CD4-positive, alpha-beta T cell treated with Interleukin-12 subunit alpha and Interleukin-12 subunit beta, for 1 hour (primary cell): ENCODE measurements around the gene VPS13D.

Experiments
- DNase-seq: peaks from one replicate; pipeline ENCODE4 v3.0.0-alpha.2; 2020

Gene VPS13D

DNA sequence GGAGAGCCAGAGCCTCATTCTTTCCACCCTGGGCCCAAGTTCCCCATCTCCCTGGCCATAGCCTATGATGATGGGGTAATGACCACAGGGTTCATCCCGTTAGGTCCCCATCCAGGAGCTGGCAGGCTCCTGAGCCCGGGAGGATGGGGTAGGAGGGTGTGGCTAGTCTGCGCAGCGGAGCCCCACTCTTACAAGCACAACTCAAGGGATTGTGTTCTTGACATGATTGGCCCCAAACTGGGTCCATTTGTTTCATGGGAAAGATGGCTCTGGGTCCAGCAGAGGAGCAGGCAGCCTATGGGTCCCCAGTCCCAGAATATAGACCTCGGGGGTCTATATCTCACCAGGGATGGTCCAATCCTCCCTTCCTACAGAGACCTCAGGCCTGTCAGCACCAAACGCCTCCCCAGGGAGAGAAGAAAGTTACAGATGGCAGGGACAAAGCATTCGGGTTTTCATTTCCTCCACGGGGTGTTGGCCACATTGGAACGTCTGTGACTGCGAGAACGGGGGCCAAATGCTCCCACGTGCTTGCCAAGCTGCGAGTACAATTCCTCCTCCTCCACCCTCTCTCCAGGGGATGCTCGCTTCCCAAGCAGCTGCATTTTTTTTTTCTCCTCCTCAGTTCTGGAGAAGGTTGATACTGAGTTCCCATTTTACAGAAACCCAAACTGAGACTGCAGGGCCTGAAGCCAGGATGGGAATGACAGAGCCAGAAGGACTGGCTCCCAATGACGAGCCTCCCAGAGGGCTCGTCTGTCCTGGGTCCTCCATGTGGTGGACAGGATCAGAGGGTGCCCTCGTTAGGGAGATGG is 317.1 kb downstream of the VPS13D start:
- no peak for DNase-seq

GRCh38 chr1:12547586-12548225 is 317.9 kb downstream of the VPS13D start:
- no peak for DNase-seq

GRCh38 chr1:12548279-12548972 is 318.6 kb downstream of the VPS13D start:
- no peak for DNase-seq

DNA sequence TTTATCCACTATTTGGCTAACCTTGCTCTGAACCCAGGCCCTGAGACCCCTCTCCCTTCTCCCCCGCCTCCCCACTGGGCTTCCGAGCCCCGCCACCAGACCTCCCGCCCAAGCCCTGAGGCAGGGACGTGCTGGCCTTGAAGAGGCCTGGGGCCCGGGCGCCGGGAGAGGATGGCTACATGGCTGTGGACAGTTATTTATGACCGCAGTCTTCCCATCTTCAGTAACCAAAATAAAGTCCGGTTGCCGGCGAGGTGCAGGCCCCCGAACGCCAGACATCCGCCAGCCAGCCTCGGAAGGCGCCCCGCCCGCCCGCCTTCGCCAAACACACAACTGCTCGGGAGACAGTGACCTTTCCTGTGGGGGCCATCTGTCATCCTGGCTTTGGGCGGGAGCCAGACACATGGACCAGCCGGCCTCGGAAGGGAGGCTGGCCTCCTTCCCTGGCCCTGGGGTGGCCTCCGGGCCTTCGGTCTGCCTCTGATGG is 319.2 kb downstream of the VPS13D start:
- DNase-seq = no peak

DNA sequence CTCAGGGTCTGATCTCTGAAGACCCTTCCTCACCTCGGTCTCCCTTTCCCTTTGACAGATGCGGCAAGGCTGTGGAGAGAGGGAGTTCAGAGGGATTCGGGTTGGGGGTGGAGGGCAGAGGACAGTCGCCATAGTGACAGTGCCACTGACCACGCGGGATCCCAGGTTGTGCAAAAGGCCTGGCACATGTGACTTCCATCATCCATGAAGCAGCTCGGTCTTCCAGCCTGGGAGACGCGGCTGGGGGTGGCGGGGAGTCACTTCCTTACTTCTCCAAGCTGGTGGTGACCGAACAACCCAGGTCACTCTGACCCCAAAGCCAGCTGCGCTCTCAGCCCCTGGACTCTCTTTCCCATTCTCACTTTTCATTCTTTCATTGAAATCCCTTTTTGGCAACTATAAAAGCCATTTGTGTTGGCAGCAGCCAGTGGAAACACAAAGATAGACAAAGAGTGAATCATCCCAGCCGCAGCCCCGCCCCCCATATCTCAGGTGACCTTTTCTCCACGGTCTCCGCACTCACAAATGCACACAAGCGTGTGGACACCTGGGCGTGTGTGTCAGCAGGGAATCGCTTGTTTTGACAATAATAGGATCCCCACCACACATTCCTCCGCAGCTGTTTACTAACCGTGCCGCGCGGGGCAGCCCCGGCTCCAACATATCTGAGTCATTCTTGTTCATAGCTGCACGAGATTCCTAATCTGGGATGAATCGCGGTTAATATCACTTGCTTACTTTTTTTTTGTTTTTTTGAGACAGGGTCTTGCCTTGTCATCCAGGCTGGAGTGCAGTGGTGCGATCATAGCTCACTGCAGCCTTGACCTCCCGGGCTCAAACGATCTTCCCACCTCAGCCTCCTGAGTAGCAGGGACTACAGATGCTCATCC is 319.9 kb downstream of the VPS13D start:
- no peak for DNase-seq

DNA sequence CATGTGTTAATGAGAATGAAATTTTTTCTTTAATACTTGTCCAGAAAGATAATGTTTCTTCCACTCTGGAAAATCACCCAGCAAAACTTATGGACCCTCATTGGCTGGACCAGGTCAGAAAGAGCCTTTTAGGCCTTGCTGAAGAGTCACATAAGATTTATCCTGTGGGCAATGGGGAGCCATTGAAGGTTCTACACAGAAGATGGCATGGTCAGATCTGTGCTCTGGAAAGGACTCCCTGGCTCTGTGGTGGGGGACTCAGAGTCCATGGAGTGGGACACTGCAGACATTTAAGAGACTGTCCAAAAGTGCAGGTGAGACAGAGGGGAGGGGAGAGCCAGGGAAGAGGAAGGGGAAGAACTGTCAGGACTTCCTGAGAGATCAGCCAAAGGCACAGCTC is 321.8 kb downstream of the VPS13D start:
- DNase-seq = no peak

- DNase-seq = no peak
Measured at GRCh38 chr1:12552111-12552888, 322.5 kb downstream of the VPS13D start.

- no peak for DNase-seq
Measured at GRCh38 chr1:12552951-12553921, 323.4 kb downstream of the VPS13D start.

DNA sequence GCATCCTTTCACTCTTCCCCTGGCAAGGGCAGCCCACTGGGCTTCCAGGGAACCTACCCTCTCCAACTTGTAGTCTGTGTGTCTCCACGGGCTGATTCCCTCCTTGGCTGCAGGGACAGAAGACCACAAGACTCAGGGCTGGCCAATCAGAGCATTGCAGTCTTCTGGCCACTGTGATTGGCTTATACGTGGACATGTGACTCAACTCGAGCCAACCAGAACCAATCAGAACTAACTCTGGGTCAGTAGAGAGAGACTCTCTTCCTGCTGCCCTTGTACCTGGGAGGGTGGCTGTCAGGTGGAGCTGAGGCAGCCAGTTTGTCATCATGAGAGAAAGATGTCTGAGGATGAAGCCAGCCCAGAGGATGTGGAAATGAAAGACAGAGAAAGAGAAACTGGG is 324.1 kb downstream of the VPS13D start:
- DNase-seq = no peak

DNA sequence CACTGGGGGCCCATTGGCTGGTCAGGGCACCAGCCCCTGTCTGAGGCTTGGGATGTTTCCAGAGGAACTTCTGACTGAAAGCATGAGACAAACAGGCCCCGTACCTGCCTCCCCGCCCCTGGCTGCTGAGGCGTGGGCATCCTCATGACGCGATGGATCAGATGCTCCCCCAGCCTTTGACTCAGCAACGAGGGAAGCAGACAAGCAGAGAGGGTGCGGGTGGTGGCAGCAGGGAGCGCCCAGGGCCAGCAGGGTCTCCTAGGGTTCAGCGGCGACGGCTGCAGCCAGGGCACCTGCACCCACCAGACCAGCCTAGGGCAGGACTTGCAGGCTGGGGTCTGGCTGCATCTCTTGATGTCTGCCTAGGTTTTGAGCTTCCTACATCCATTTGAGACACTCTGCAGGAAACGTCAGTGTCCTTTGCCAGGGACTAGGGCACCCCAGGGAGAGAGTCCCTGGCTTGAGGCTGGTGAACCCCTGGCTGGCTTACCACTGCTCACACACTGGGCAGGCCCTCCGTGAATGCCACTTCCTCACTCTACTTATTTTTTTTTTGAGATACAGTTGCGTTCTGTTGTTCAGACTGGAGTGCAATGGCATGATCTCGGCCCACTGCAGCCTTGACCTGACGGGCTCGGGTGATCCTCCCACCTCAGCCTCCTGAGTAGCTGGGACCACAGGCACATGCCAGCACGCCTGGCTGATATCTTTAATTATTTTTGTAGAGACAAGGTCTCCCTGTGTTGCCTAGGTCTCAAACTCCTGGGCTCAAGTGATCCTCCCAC is 324.9 kb downstream of the VPS13D start:
- no peak for DNase-seq

DNA sequence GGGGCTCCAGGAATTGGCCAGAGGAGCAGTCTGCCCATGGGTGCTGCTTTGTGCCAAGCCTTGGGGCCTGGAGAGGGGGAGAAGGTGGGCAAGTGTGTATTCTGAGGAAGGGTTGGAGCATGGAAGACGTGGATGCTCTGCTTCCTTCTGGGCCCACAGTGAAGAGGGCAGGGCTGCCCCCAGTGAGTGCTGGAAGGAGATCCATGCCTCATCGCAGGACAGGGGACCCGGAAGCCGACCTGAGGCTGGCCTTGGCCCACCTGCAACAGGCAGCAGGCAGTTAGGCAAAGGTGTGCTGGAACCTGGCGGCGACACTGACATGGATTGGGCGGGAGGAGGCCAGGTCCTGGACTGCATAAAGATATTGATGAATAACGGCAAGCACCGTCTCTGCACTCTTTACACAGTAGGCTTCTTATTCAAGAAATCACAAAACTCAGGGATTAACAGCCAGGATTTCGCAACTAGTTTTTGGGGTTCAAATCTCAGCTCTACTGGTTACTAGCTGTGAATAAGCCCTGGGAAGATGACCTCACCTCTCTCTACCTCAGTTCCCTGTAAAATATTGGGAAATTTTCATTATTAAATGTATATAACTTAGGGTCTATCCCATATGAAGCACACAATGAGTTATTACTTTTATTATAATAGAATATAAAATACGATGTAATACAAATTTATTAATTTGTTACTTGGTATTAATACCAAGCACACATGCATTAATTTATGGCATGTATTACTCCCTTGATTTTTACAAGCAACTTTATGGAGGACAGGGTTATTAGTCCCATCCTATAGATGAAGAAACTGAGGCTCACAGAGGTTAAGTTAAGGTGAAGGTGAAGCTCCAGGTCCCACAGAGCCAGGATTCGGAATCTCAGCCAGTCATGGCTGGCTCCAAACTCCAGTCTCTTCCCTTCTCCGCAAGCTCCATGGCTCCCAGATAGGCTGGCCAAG is 325.9 kb downstream of the VPS13D start:
- no peak for DNase-seq

DNA sequence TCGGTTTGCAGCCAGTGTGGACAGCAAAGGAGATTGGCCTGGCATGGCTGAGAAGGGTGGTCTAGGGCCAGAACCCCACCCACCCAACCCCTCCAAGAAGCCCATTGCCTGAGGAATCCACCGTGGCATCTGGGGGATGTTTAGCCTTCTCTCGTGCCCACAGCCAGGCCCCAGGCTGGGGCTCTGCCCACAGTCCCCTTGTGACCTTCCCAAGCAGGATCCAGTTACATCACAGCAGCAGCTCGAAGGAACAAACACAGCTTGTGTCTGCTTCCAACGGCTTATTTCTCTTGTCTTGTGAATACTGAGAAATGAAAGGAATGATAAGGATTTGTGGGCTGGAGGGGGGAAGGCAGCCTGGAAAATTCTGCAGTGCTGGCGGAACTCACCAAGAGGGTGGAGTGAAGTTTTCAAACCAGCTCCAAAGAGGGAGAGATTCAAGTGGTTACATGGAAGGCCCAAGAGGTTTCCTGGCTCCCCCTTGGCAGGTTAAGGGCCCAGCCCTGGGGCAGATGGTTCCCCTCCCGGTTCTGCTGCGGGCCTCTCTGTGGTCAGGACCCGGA is 326.6 kb downstream of the VPS13D start:
- no peak for DNase-seq

GRCh38 chr1:12556957-12557935 is 327.4 kb downstream of the VPS13D start:
- no peak for DNase-seq

DNA sequence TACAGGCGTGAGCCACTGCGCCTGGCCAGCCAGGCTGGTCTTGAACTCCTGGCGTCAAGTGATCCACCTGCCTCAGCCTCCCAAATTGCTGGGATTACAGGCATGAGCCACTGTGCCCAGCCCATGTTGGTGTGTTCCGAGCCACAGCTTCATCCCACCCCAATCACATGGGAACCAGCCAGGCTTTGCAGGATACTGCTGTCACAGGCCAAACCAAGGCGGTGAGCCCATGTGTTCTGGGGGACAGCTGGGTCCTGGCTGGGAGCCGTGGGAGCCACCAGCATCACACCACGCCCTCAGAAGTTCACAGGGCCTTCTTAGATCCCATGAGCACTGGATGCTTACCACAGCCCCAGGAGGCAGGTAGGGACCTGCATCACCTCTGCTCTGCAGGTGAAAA is 331.3 kb downstream of the VPS13D start:
- DNase-seq = no peak
